Mammary epithelial cell (primary cell): ENCODE measurements around the gene AQP12A.

ENCODE experiments used
- EZH2 ChIP-seq: IDR thresholded peaks from 2 replicates; pipeline ENCODE4 v1.6.1; 2012; ENCODE audit warnings: low read length, inconsistent platforms, borderline replicate concordance
- TF ChIP-seq, protein P1 (sequence below), 2 donors: IDR thresholded peaks in 1 of 2; conservative IDR thresholded peaks in 1 of 2; 2 replicates each; pipeline ENCODE4 v1.5.1; 2011 to 2012; ENCODE audit warnings: inconsistent platforms in 2 of 2, low read length in 2 of 2, mild to moderate bottlenecking in 2 of 2, control low read depth in 1 of 2, low read depth in 1 of 2; ENCODE audit not compliant: insufficient read depth in 1 of 2; ENCODE audit errors: extremely low read depth in 1 of 2

DNA sequence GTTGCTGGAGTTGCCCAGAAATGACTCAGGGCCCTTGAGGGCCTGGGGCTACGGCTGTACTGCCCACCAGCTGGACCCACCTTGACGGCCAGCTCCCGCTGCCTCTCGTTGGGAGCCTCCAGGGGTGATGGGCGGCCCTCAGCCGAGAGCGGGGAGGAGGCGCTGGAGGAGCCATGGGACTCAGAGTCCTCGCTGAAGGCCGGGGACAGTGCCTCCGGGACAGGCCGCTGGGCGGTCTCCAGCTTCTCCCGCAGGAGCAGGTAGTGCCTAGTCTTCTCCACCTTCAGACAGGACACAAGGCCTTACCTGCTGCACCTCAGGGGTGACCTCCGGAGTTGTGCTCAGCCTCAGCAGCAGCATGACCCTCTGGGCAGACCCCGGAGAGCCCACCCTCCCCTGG lies 30.7 kb downstream of the AQP12A start:
- TF ChIP-seq, protein P1, sequence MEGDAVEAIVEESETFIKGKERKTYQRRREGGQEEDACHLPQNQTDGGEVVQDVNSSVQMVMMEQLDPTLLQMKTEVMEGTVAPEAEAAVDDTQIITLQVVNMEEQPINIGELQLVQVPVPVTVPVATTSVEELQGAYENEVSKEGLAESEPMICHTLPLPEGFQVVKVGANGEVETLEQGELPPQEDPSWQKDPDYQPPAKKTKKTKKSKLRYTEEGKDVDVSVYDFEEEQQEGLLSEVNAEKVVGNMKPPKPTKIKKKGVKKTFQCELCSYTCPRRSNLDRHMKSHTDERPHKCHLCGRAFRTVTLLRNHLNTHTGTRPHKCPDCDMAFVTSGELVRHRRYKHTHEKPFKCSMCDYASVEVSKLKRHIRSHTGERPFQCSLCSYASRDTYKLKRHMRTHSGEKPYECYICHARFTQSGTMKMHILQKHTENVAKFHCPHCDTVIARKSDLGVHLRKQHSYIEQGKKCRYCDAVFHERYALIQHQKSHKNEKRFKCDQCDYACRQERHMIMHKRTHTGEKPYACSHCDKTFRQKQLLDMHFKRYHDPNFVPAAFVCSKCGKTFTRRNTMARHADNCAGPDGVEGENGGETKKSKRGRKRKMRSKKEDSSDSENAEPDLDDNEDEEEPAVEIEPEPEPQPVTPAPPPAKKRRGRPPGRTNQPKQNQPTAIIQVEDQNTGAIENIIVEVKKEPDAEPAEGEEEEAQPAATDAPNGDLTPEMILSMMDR (conservative IDR thresholded peaks at IDR 0.05 in 1 of 2, IDR thresholded peaks at IDR 0.05 in 1 of 2; ENCODE audit: extremely low read depth in 1 of 2, insufficient read depth in 1 of 2, low read depth in 1 of 2, low read length in 2 of 2) = no peak
- no peak for TF ChIP-seq EZH2
